Keratinocyte (primary cell): ENCODE data around the gene KRTAP10-6.

Experiments
- EZH2 ChIP-seq: IDR thresholded peaks from one replicate; pipeline ENCODE4 v1.6.1; 2012; ENCODE audit warnings: inconsistent platforms, mild to moderate bottlenecking, low read length, moderate library complexity
- TF ChIP-seq, protein P1 (sequence below), 3 experiments: IDR thresholded peaks in 1 of 3; conservative IDR thresholded peaks in 1 of 3; optimal IDR thresholded peaks in 1 of 3; 2 replicates in 2 of 3; 3 replicates in 1 of 3; pipeline versions ENCODE3 to v1.5.1; 2011; ENCODE audit warnings: low read length in 3 of 3, mild to moderate bottlenecking in 3 of 3, moderate library complexity in 2 of 3, control low read depth in 1 of 3, inconsistent platforms in 1 of 3; ENCODE audit not compliant: insufficient read depth in 2 of 3; ENCODE audit errors: extremely low read depth in 1 of 3

GRCh38 chr21:44552136-44552535, 40.2 kb downstream of the KRTAP10-6 start:
- TF ChIP-seq, protein P1, sequence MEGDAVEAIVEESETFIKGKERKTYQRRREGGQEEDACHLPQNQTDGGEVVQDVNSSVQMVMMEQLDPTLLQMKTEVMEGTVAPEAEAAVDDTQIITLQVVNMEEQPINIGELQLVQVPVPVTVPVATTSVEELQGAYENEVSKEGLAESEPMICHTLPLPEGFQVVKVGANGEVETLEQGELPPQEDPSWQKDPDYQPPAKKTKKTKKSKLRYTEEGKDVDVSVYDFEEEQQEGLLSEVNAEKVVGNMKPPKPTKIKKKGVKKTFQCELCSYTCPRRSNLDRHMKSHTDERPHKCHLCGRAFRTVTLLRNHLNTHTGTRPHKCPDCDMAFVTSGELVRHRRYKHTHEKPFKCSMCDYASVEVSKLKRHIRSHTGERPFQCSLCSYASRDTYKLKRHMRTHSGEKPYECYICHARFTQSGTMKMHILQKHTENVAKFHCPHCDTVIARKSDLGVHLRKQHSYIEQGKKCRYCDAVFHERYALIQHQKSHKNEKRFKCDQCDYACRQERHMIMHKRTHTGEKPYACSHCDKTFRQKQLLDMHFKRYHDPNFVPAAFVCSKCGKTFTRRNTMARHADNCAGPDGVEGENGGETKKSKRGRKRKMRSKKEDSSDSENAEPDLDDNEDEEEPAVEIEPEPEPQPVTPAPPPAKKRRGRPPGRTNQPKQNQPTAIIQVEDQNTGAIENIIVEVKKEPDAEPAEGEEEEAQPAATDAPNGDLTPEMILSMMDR (optimal IDR thresholded peaks at IDR 0.05 in 1 of 3, IDR thresholded peaks at IDR 0.05 in 1 of 3, conservative IDR thresholded peaks at IDR 0.05 in 1 of 3; ENCODE audit: extremely low read depth in 1 of 3, insufficient read depth in 2 of 3, low read length in 3 of 3): no peak
- TF ChIP-seq EZH2: no peak
